ENCODE measurements around the gene INPP5A. TPM values are rescaled to one million over a fixed set of nuclear protein-coding genes. Genes with fewer than 3 reads are reported as not detected.

The INPP5A gene
- total RNA-seq, 1 experiment from 2014 or later: 14.7 TPM

- intact Hi-C loops (cut with micrococcal nuclease): loop anchor here (10.0 kb wide), 1 partner anchor 57 kb away; no protein-coding TSS in a partner anchor
- CTCF ChIA-PET: interaction anchor here (0.7 to 0.9 kb wide), 2 partner anchors 54 to 152 kb away, joined by 3 to 5 read pairs; no protein-coding TSS in a partner anchor
Observed at GRCh38 chr10:132538031-132538789, 623 bp downstream of the INPP5A start.

GRCh38 chr10:132538790-132539421 lies 1.3 kb downstream of the INPP5A start:
- Mint-ChIP-seq H3K36me3 (ENCODE audit: insufficient read depth, unreplicated experiment) (no peaks in the 10 kb centered on the region), H3K27me3 (ENCODE audit: insufficient read depth, unreplicated experiment) (no peaks in the 10 kb centered on the region), H3K9me3 (ENCODE audit: unreplicated experiment) (no peaks in the 10 kb centered on the region), H3K4me3 (ENCODE audit: unreplicated experiment) (peak overlapping the region; percentile 93), H3K4me1 (ENCODE audit: insufficient read depth, unreplicated experiment) (peaks cover 42% of the 10 kb centered on the region), H3K27ac (ENCODE audit: low read depth, unreplicated experiment) (peak overlapping the region; percentile 93)
- POLR2A ChIA-PET: interaction anchor here (0.6 to 1.2 kb wide), 4 partner anchors 13 to 128 kb away, joined by 3 to 4 read pairs (median 3); no protein-coding TSS in a partner anchor
- no peak for DNase-seq (ENCODE audit: unreplicated experiment)
- intact Hi-C loops (cut with micrococcal nuclease): loop anchor here (10.0 kb wide), 1 partner anchor 56 kb away; no protein-coding TSS in a partner anchor
- TF ChIP-seq CTCF (IDR thresholded peaks at IDR 0.05; ENCODE audit: unreplicated experiment): no peak
- no TSS peak for BruUV-seq (replicated peaks)
- CTCF ChIA-PET: interaction anchor here (0.6 to 2.5 kb wide), 4 partner anchors 53 to 1092 kb away, joined by 3 to 8 read pairs (median 4); no protein-coding TSS in a partner anchor

More at GRCh38 chr10:132538031-132538789, 623 bp downstream of the INPP5A start:
- Mint-ChIP-seq H3K27ac (ENCODE audit: low read depth, unreplicated experiment) (peak overlapping the region; percentile 93), H3K36me3 (ENCODE audit: insufficient read depth, unreplicated experiment) (no peaks in the 10 kb centered on the region), H3K4me1 (ENCODE audit: insufficient read depth, unreplicated experiment) (peaks cover 49% of the 10 kb centered on the region), H3K4me3 (ENCODE audit: unreplicated experiment) (peak overlapping the region; percentile 93), H3K27me3 (ENCODE audit: insufficient read depth, unreplicated experiment) (no peaks in the 10 kb centered on the region), H3K9me3 (ENCODE audit: unreplicated experiment) (no peaks in the 10 kb centered on the region)
- DNase-seq (ENCODE audit: unreplicated experiment): no peak
- no TSS peak for BruUV-seq (replicated peaks)
- TF ChIP-seq CTCF (IDR thresholded peaks at IDR 0.05; ENCODE audit: unreplicated experiment): no peak
- POLR2A ChIA-PET: interaction anchor here (0.6 to 0.9 kb wide), 2 partner anchors 12 to 59 kb away, joined by 3 read pairs; no protein-coding TSS in a partner anchor

GRCh38 chr10:132539431-132539839 lies 1.8 kb downstream of the INPP5A start:
- no peaks in the 10 kb centered on the region for H3K9me3 Mint-ChIP-seq (ENCODE audit: unreplicated experiment)
- no peaks in the 10 kb centered on the region for H3K36me3 Mint-ChIP-seq (ENCODE audit: insufficient read depth, unreplicated experiment)
- CTCF ChIA-PET: interaction anchor here (0.6 to 2.5 kb wide), 3 partner anchors 52 to 1093 kb away, joined by 3 to 8 read pairs (median 3); no protein-coding TSS in a partner anchor
- H3K4me1 Mint-ChIP-seq (ENCODE audit: insufficient read depth, unreplicated experiment): peaks cover 37% of the 10 kb centered on the region
- intact Hi-C loops (cut with micrococcal nuclease): loop anchor here (10.0 kb wide), 1 partner anchor 55 kb away; no protein-coding TSS in a partner anchor
- BruUV-seq (replicated peaks): no TSS peak
- H3K27ac Mint-ChIP-seq (ENCODE audit: low read depth, unreplicated experiment): peak overlapping the region; percentile 93
- no peak for TF ChIP-seq CTCF (IDR thresholded peaks at IDR 0.05; ENCODE audit: unreplicated experiment)
- POLR2A ChIA-PET: interaction anchor here (0.6 to 1.5 kb wide), 4 partner anchors 32 to 128 kb away, joined by 3 to 4 read pairs (median 4); no protein-coding TSS in a partner anchor
- DNase-seq (ENCODE audit: unreplicated experiment): no peak
- no peaks in the 10 kb centered on the region for H3K27me3 Mint-ChIP-seq (ENCODE audit: insufficient read depth, unreplicated experiment)
- peak overlapping the region; percentile 93 for H3K4me3 Mint-ChIP-seq (ENCODE audit: unreplicated experiment)
